Measurements from ENCODE around the gene SH3BP5. TPM values are rescaled to one million over a fixed set of nuclear protein-coding genes. Genes with fewer than 3 reads are reported as not detected.

SH3BP5 gene
- total RNA-seq, 2 experiments from 2014 or later: 33.6 to 37.5 TPM

- Mint-ChIP-seq H3K9me3 (no peaks in the 10 kb centered on the region), H3K4me1 (ENCODE audit: low read depth) (peaks cover 48% of the 10 kb centered on the region), H3K27me3 (no peaks in the 10 kb centered on the region), H3K27ac (peak overlapping the region; percentile 18), H3K36me3 (peaks cover 13% of the 10 kb centered on the region), H3K4me3 (peak overlapping the region; percentile 83)
- POLR2A ChIA-PET: interaction anchor here (0.8 to 2.0 kb wide), 8 partner anchors 13 to 65 kb away, joined by 3 to 15 read pairs (median 7); no protein-coding TSS in a partner anchor
- intact Hi-C loops (cut with micrococcal nuclease): loop anchor here (5.0 kb wide), 1 partner anchor 126 kb away; the partner anchor contains the start of gene CAPN7
- CTCF ChIA-PET: interaction anchor here (0.6 to 5.5 kb wide), 34 partner anchors 9 to 133 kb away, joined by 3 to 123 read pairs (median 6); no protein-coding TSS in a partner anchor
- no peak for DNase-seq
Measured at GRCh38 chr3:15333099-15333955, 941 bp upstream of the SH3BP5 start.

GRCh38 chr3:15331606-15332404 is 581 bp downstream of the SH3BP5 start:
- POLR2A ChIA-PET: interaction anchor here (0.6 to 2.6 kb wide), 15 partner anchors 11 to 64 kb away, joined by 3 to 15 read pairs (median 6); no protein-coding TSS in a partner anchor
- H3K27ac Mint-ChIP-seq: peak overlapping the region; percentile 78
- H3K9me3 Mint-ChIP-seq: no peaks in the 10 kb centered on the region
- CTCF ChIA-PET: interaction anchor here (0.6 to 5.5 kb wide), 30 partner anchors 9 to 77 kb away, joined by 3 to 123 read pairs (median 7); no protein-coding TSS in a partner anchor
- peak overlapping the region; percentile 83 for H3K4me3 Mint-ChIP-seq
- no peaks in the 10 kb centered on the region for H3K27me3 Mint-ChIP-seq
- peaks cover 21% of the 10 kb centered on the region for H3K36me3 Mint-ChIP-seq
- peak; percentile 61 for DNase-seq
- intact Hi-C loops (cut with micrococcal nuclease): loop anchor here (1.0 to 5.0 kb wide), 5 partner anchors 22 to 125 kb away; partner anchors contain the start of gene CAPN7
- peaks cover 59% of the 10 kb centered on the region for H3K4me1 Mint-ChIP-seq (ENCODE audit: low read depth)

- no peaks in the 10 kb centered on the region for H3K27me3 Mint-ChIP-seq
- no peak for DNase-seq
- peaks cover 65% of the 10 kb centered on the region for H3K4me1 Mint-ChIP-seq (ENCODE audit: low read depth)
- POLR2A ChIA-PET: interaction anchor here (0.9 to 2.6 kb wide), 8 partner anchors 11 to 63 kb away, joined by 3 to 9 read pairs (median 6); no protein-coding TSS in a partner anchor
- intact Hi-C loops (cut with micrococcal nuclease): loop anchor here (5.0 kb wide), 1 partner anchor 124 kb away; the partner anchor contains the start of gene CAPN7
- peak overlapping the region; percentile 53 for H3K27ac Mint-ChIP-seq
- no peaks in the 10 kb centered on the region for H3K9me3 Mint-ChIP-seq
- CTCF ChIA-PET: interaction anchor here (0.6 to 2.1 kb wide), 8 partner anchors 14 to 237 kb away, joined by 3 to 36 read pairs (median 4); no protein-coding TSS in a partner anchor
- peak overlapping the region; percentile 83 for H3K4me3 Mint-ChIP-seq
- H3K36me3 Mint-ChIP-seq: peaks cover 24% of the 10 kb centered on the region
Measured at GRCh38 chr3:15331072-15331605, 1.2 kb downstream of the SH3BP5 start.

GRCh38 chr3:15330031-15330596 is 2.3 kb downstream of the SH3BP5 start:
- DNase-seq: no peak
- POLR2A ChIA-PET: interaction anchor here (1.1 to 2.6 kb wide), 7 partner anchors 10 to 62 kb away, joined by 4 to 9 read pairs (median 6); no protein-coding TSS in a partner anchor
- CTCF ChIA-PET: interaction anchor here (0.6 to 2.1 kb wide), 10 partner anchors 13 to 65 kb away, joined by 3 to 36 read pairs (median 4); no protein-coding TSS in a partner anchor
- Mint-ChIP-seq H3K4me3 (peak overlapping the region; percentile 83), H3K27ac (no peak overlapping the region), H3K36me3 (peaks cover 29% of the 10 kb centered on the region), H3K27me3 (no peaks in the 10 kb centered on the region), H3K9me3 (no peaks in the 10 kb centered on the region), H3K4me1 (ENCODE audit: low read depth) (peaks cover 72% of the 10 kb centered on the region)
- intact Hi-C loops (cut with micrococcal nuclease): loop anchor here (5.0 kb wide), 1 partner anchor 123 kb away; the partner anchor contains the start of gene CAPN7

GRCh38 chr3:15329046-15330005 is 3.1 kb downstream of the SH3BP5 start:
- ChIA-PET POLR2A (interaction anchor here (1.2 to 2.6 kb wide), 5 partner anchors 9 to 52 kb away, joined by 4 to 9 read pairs (median 6); no protein-coding TSS in a partner anchor), CTCF (interaction anchor here (0.8 to 2.1 kb wide), 12 partner anchors 9 to 62 kb away, joined by 3 to 36 read pairs (median 4); no protein-coding TSS in a partner anchor)
- Mint-ChIP-seq H3K27me3 (no peaks in the 10 kb centered on the region), H3K36me3 (peaks cover 30% of the 10 kb centered on the region), H3K27ac (no peak overlapping the region), H3K9me3 (no peaks in the 10 kb centered on the region), H3K4me1 (ENCODE audit: low read depth) (peaks cover 80% of the 10 kb centered on the region), H3K4me3 (no peak overlapping the region)
- intact Hi-C loops (cut with micrococcal nuclease): loop anchor here (5.0 kb wide), 1 partner anchor 122 kb away; the partner anchor contains the start of gene CAPN7
- no peak for DNase-seq

GRCh38 chr3:15327941-15328340 is 4.4 kb downstream of the SH3BP5 start:
- Mint-ChIP-seq H3K27me3 (no peaks in the 10 kb centered on the region), H3K36me3 (peaks cover 33% of the 10 kb centered on the region)
- intact Hi-C loops (cut with micrococcal nuclease): no loop called here

GRCh38 chr3:15326673-15327072 is 5.7 kb downstream of the SH3BP5 start:
- no peak for DNase-seq
- peaks cover 33% of the 10 kb centered on the region for H3K36me3 Mint-ChIP-seq
- H3K27me3 Mint-ChIP-seq: no peaks in the 10 kb centered on the region
- peaks cover 79% of the 10 kb centered on the region for H3K4me1 Mint-ChIP-seq (ENCODE audit: low read depth)
- H3K4me3 Mint-ChIP-seq: no peak overlapping the region
- intact Hi-C loops (cut with micrococcal nuclease): no loop called here
- H3K9me3 Mint-ChIP-seq: no peaks in the 10 kb centered on the region
- ChIA-PET CTCF (interaction anchor here (0.7 kb wide), 1 partner anchor 53 kb away, joined by 3 read pairs; no protein-coding TSS in a partner anchor), POLR2A (interaction anchor here (1.4 kb wide), 2 partner anchors 16 to 35 kb away, joined by 3 read pairs; no protein-coding TSS in a partner anchor)
- H3K27ac Mint-ChIP-seq: no peak overlapping the region

More at GRCh38 chr3:15327941-15328340, 4.4 kb downstream of the SH3BP5 start:
- Mint-ChIP-seq H3K27ac (peak overlapping the region; percentile 64), H3K4me1 (ENCODE audit: low read depth) (peaks cover 81% of the 10 kb centered on the region), H3K4me3 (no peak overlapping the region), H3K9me3 (no peaks in the 10 kb centered on the region)
- DNase-seq: peak; percentile 69
- POLR2A ChIA-PET: interaction anchor here (0.8 to 2.2 kb wide), 4 partner anchors 8 to 34 kb away, joined by 3 to 6 read pairs (median 4); no protein-coding TSS in a partner anchor
- CTCF ChIA-PET: interaction anchor here (0.8 to 1.3 kb wide), 2 partner anchors 17 to 60 kb away, joined by 3 to 9 read pairs; no protein-coding TSS in a partner anchor

- CTCF ChIA-PET: interaction anchor here (0.8 kb wide), 1 partner anchor 58 kb away, joined by 3 read pairs; no protein-coding TSS in a partner anchor
- Mint-ChIP-seq H3K9me3 (no peaks in the 10 kb centered on the region), H3K27me3 (no peaks in the 10 kb centered on the region), H3K4me3 (no peak overlapping the region), H3K4me1 (ENCODE audit: low read depth) (peaks cover 80% of the 10 kb centered on the region), H3K36me3 (peaks cover 36% of the 10 kb centered on the region), H3K27ac (no peak overlapping the region)
- intact Hi-C loops (cut with micrococcal nuclease): no loop called here
- no peak for DNase-seq
- POLR2A ChIA-PET: no interaction called here
Measured at GRCh38 chr3:15326037-15326436, 6.3 kb downstream of the SH3BP5 start.

GRCh38 chr3:15325228-15325627 is 7.2 kb downstream of the SH3BP5 start:
- H3K36me3 Mint-ChIP-seq: peaks cover 36% of the 10 kb centered on the region
- peaks cover 79% of the 10 kb centered on the region for H3K4me1 Mint-ChIP-seq (ENCODE audit: low read depth)
- no peak for DNase-seq
- H3K4me3 Mint-ChIP-seq: no peak overlapping the region
- intact Hi-C loops (cut with micrococcal nuclease): no loop called here
- CTCF ChIA-PET: interaction anchor here (0.8 to 1.7 kb wide), 2 partner anchors 57 to 80 kb away, joined by 3 to 5 read pairs; no protein-coding TSS in a partner anchor
- peak overlapping the region; percentile 71 for H3K27ac Mint-ChIP-seq
- H3K27me3 Mint-ChIP-seq: no peaks in the 10 kb centered on the region
- no peaks in the 10 kb centered on the region for H3K9me3 Mint-ChIP-seq
- POLR2A ChIA-PET: no interaction called here

GRCh38 chr3:15324379-15324808 is 8.0 kb downstream of the SH3BP5 start:
- ChIA-PET POLR2A (no interaction called here), CTCF (interaction anchor here (0.8 to 1.7 kb wide), 3 partner anchors 20 to 56 kb away, joined by 3 to 6 read pairs (median 5); no protein-coding TSS in a partner anchor)
- intact Hi-C loops (cut with micrococcal nuclease): no loop called here
- H3K27ac Mint-ChIP-seq: peak overlapping the region; percentile 71
- H3K9me3 Mint-ChIP-seq: no peaks in the 10 kb centered on the region
- H3K4me1 Mint-ChIP-seq (ENCODE audit: low read depth): peaks cover 79% of the 10 kb centered on the region
- no peak overlapping the region for H3K4me3 Mint-ChIP-seq
- H3K27me3 Mint-ChIP-seq: no peaks in the 10 kb centered on the region
- peaks cover 31% of the 10 kb centered on the region for H3K36me3 Mint-ChIP-seq
- no peak for DNase-seq

Data from activated CD4-positive, alpha-beta memory T cell treated with anti-CD3 and anti-CD28 coated beads for 36 hours (primary cell).